ENCODE measurements around the gene YWHAH. TPM values are rescaled to one million over a fixed set of nuclear protein-coding genes. Genes with fewer than 3 reads are reported as not detected.

YWHAH gene
- total and polyA plus RNA-seq, 2 of the 8 experiments (the other 6 are each of a cell fraction or from before 2014, with no cell fraction given): 146 to 247 TPM

DNA sequence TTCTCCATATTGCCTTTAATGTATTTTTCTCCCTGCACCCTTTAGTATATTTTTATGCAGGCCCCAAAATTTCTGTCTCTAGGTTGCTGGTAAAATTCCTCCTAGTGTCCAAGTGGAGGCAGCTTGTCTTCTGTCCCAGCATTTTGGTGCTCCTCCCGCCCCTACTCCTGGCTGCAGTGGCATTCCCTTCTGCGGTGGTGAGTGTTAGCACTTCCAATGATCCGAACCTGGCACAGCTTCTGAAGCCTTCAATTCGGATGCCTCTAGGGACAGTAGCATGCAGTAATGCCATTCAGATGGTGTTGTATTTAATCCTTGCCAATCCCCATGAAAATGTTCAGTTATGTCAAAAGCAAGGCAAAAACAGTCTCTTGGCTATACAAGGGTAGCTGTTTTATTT is 5.9 kb downstream of the YWHAH start:
- peaks cover 15% of the 10 kb centered on the region for H3K79me1 ChIP-seq (ENCODE audit: low read depth, low read length)
- 89% methylated on average over 4 of the region's 4 CpGs; no CpG with 5 or more reads in 1 of the 2 experiments for WGBS, 2 experiments (ENCODE audit: extremely low coverage in 1 of 2, insufficient coverage in 1 of 2, insufficient read length in 1 of 2, insufficient replicate concordance in 2 of 2, low coverage in 1 of 2, low lambda C conversion rate in 2 of 2, missing lambda C conversion rate in 1 of 2)
- H2BK12ac ChIP-seq (ENCODE audit: low read depth, low read length): no peak overlapping the region
- H2BK20ac ChIP-seq (ENCODE audit: low read length): no peak overlapping the region
- H2AFZ ChIP-seq (ENCODE audit: low read length): no peak overlapping the region
- H4K91ac ChIP-seq (replicated peaks; ENCODE audit: insufficient read length, low read length): no peak overlapping the region
- H2BK5ac ChIP-seq (ENCODE audit: low read depth, low read length): no peak overlapping the region
- H3K56ac ChIP-seq (replicated peaks; ENCODE audit: insufficient read length, low read depth, low read length): no peak overlapping the region
- H4K20me1 ChIP-seq (replicated peaks in 1 of 2; ENCODE audit: control insufficient read depth in 1 of 2, insufficient read depth in 2 of 2, low read length in 2 of 2): peaks cover 35 to 41% of the 10 kb centered on the region in 2 experiments
- no peak for TF ChIP-seq CTBP2 (IDR thresholded peaks at IDR 0.05; ENCODE audit: borderline replicate concordance, insufficient read depth, insufficient read length, low read length)
- TF ChIP-seq CBX8 (IDR thresholded peaks at IDR 0.05; ENCODE audit: borderline replicate concordance, low read depth, low read length): no peak
- TF ChIP-seq, protein P1, sequence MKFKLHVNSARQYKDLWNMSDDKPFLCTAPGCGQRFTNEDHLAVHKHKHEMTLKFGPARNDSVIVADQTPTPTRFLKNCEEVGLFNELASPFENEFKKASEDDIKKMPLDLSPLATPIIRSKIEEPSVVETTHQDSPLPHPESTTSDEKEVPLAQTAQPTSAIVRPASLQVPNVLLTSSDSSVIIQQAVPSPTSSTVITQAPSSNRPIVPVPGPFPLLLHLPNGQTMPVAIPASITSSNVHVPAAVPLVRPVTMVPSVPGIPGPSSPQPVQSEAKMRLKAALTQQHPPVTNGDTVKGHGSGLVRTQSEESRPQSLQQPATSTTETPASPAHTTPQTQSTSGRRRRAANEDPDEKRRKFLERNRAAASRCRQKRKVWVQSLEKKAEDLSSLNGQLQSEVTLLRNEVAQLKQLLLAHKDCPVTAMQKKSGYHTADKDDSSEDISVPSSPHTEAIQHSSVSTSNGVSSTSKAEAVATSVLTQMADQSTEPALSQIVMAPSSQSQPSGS (IDR thresholded peaks at IDR 0.05; ENCODE audit: low read length): no peak
- no peak for TF ChIP-seq CREB1 (IDR thresholded peaks at IDR 0.05)
- no peak for TF ChIP-seq POU5F1 (IDR thresholded peaks at IDR 0.05; ENCODE audit: low read depth, low read length)
- no peak overlapping the region for H3K18ac ChIP-seq (ENCODE audit: extremely low read depth, low read length)
- no peak overlapping the region for H3K23ac ChIP-seq (ENCODE audit: insufficient read length)
- H3K27ac ChIP-seq (ENCODE audit: low read depth, low read length): no peak overlapping the region
- no peak overlapping the region for H2BK15ac ChIP-seq (ENCODE audit: low read length)
- no peak for DNase-seq (ENCODE audit: low read depth in 1 of 2, low spot score in 2 of 2)
- H3K27me3 ChIP-seq (replicated peaks in 1 of 4; ENCODE audit: control insufficient read depth in 3 of 4, extremely low read depth in 1 of 4, insufficient read depth in 3 of 4, low read length in 3 of 4): no peaks in the 10 kb centered on the region
- no peak overlapping the region for H3K14ac ChIP-seq (ENCODE audit: insufficient read length)
- H2BK120ac ChIP-seq (replicated peaks; ENCODE audit: low read depth, low read length): no peak overlapping the region
- no peak for FAIRE-seq
- no peak overlapping the region for H2AK5ac ChIP-seq (ENCODE audit: low read depth, low read length)
- POLR2A ChIA-PET (ENCODE audit: partially characterized antibody): interaction anchor here (1.3 to 2.6 kb wide), 5 partner anchors 9 to 76 kb away, joined by 4 to 13 read pairs (median 6); no protein-coding TSS in a partner anchor
- no peak overlapping the region for H3K9ac ChIP-seq (replicated peaks in 1 of 4; ENCODE audit: extremely low read depth in 1 of 4, low read depth in 3 of 4, low read length in 3 of 4)
- H3K4me2 ChIP-seq (ENCODE audit: insufficient read depth in 1 of 2, low read depth in 2 of 2, low read length in 2 of 2): no peak overlapping the region
- no peak overlapping the region for H4K8ac ChIP-seq (ENCODE audit: extremely low read depth, insufficient read depth, low read length)
- peaks cover 8 to 18% (median 13%) of the 10 kb centered on the region in 4 experiments; a peak in 6 of 7 replicates for H3K4me1 ChIP-seq (replicated peaks in 1 of 4; ENCODE audit: control insufficient read depth in 3 of 4, insufficient read depth in 4 of 4, low read length in 3 of 4)
- H3K23me2 ChIP-seq (ENCODE audit: low read depth, low read length): peaks cover 4% of the 10 kb centered on the region; the same call in 1 of the 2 replicates
- peaks cover 36 to 100% of the 10 kb centered on the region in 2 experiments for H3K79me2 ChIP-seq (ENCODE audit: control insufficient read depth in 1 of 2, insufficient read depth in 2 of 2, low read length in 2 of 2)
- peaks cover 0 to 51% (median 11%) of the 10 kb centered on the region in 4 experiments; a peak in 7 of 8 replicates for H3K36me3 ChIP-seq (ENCODE audit: control insufficient read depth in 2 of 4, insufficient read depth in 4 of 4, low read length in 3 of 4)
- no peaks in the 10 kb centered on the region for H3K9me3 ChIP-seq (ENCODE audit: insufficient read depth in 2 of 2, low read depth in 1 of 2, low read length in 1 of 2)
- no peak overlapping the region for H3K4me3 ChIP-seq (ENCODE audit: extremely low read depth in 1 of 4, insufficient read depth in 2 of 4, low read depth in 3 of 4, low read length in 4 of 4)
- no peak overlapping the region for H4K5ac ChIP-seq (ENCODE audit: insufficient read length, low read depth, low read length)
- CTCF ChIA-PET (ENCODE audit: partially characterized antibody): interaction anchor here (0.7 to 3.5 kb wide), 13 partner anchors 7 to 131 kb away, joined by 3 to 21 read pairs (median 5); no protein-coding TSS in a partner anchor
- H3K4ac ChIP-seq (replicated peaks; ENCODE audit: insufficient read length, low read depth, low read length): no peak overlapping the region

All from H1 (cell line).